GM18870 (cell line): Measurements from ENCODE around the gene CAPZA1.
"Not testable (repeated sequence)": the region's sequence is repeated elsewhere in the genome, so short reads cannot be mapped to it uniquely, and the experiment has no call there.

Source experiments
- ATAC-seq: cut with Tn5 transposase; IDR thresholded peaks from one replicate; pipeline ENCODE4 v1.9.1; 2021; ENCODE audit warnings: moderate library complexity; ENCODE audit not compliant: unreplicated experiment

CAPZA1 gene

GRCh38 chr1:112626887-112627286 lies 7.3 kb downstream of the CAPZA1 start:
- ATAC-seq = no peak

GRCh38 chr1:112628516-112628915 lies 8.9 kb downstream of the CAPZA1 start:
- no peak for ATAC-seq

- ATAC-seq = no peak
Observed at GRCh38 chr1:112629256-112629655, 9.6 kb downstream of the CAPZA1 start.

GRCh38 chr1:112633628-112634027 lies 14.0 kb downstream of the CAPZA1 start:
- no peak for ATAC-seq

- ATAC-seq = no peak
Observed at GRCh38 chr1:112634367-112634766, 14.7 kb downstream of the CAPZA1 start.

- ATAC-seq = no peak
Observed at GRCh38 chr1:112636056-112636455, 16.4 kb downstream of the CAPZA1 start.

- ATAC-seq = no peak
Observed at GRCh38 chr1:112636597-112637253, 17.1 kb downstream of the CAPZA1 start.

- no peak for ATAC-seq
Observed at GRCh38 chr1:112637254-112638109, 17.9 kb downstream of the CAPZA1 start.

- no peak for ATAC-seq
Observed at GRCh38 chr1:112638110-112638428, 18.4 kb downstream of the CAPZA1 start.

GRCh38 chr1:112640437-112640836 lies 20.8 kb downstream of the CAPZA1 start:
- ATAC-seq = not testable (repeated sequence)

GRCh38 chr1:112643080-112643479 lies 23.4 kb downstream of the CAPZA1 start:
- ATAC-seq = no peak

GRCh38 chr1:112646225-112646624 lies 26.6 kb downstream of the CAPZA1 start:
- ATAC-seq = no peak

- ATAC-seq = no peak
Observed at GRCh38 chr1:112651205-112651604, 31.6 kb downstream of the CAPZA1 start.

- no peak for ATAC-seq
Observed at GRCh38 chr1:112665857-112666256, 46.2 kb downstream of the CAPZA1 start.

- no peak for ATAC-seq
Observed at GRCh38 chr1:112666946-112667345, 47.3 kb downstream of the CAPZA1 start.

GRCh38 chr1:112672009-112672408 lies 52.4 kb downstream of the CAPZA1 start:
- no peak for ATAC-seq

- no peak for ATAC-seq
Observed at GRCh38 chr1:112672842-112673241, 53.2 kb downstream of the CAPZA1 start.

- no peak for ATAC-seq
Observed at GRCh38 chr1:112673592-112674439, 54.2 kb downstream of the CAPZA1 start.

- ATAC-seq = no peak
Observed at GRCh38 chr1:112674440-112674985, 54.9 kb downstream of the CAPZA1 start, which contains the start of gene MOV10. MOV10 (plus strand) TSS chr1:112674659; CDS start chr1:112674913, 254 bp downstream.

GRCh38 chr1:112674986-112675727 lies 55.5 kb downstream of the CAPZA1 start:
- ATAC-seq = no peak
